ENCODE data around the gene CD47.

CD47 gene

DNA sequence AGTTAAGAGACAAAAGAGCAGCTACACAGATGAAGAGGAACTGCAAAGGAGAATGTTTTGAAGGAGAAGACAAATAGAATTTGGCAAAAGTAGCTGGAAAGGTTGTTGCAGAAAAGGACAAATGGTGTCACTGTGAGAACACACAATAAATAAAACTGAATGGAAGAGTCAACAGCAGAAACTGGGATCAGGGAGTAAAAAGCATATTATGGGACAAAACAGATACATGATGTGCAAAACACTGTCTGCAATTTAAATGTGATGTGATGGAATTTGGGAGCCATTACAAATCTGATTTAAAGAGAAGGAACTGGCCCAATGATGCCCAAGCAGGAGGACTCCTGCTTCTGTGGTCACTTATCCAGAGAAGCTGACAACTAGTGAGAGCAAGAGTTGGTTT is 46.1 kb downstream of the CD47 start:
- Histone ChIP-seq H4K20me1 (no peaks in the 10 kb centered on the region), H3K4me2 (no peak overlapping the region), H3K36me3 (peaks cover 65% of the 10 kb centered on the region), H3K27ac (no peak overlapping the region), H3K4me1 (no peaks in the 10 kb centered on the region), H3K9ac (no peak overlapping the region), H3K9me3 (no peaks in the 10 kb centered on the region), H3K4me3 (no peak overlapping the region), H3K27me3 (no peaks in the 10 kb centered on the region)
- no peak for TF ChIP-seq Cebpa-rat (IDR thresholded peaks at IDR 0.05)

DNA sequence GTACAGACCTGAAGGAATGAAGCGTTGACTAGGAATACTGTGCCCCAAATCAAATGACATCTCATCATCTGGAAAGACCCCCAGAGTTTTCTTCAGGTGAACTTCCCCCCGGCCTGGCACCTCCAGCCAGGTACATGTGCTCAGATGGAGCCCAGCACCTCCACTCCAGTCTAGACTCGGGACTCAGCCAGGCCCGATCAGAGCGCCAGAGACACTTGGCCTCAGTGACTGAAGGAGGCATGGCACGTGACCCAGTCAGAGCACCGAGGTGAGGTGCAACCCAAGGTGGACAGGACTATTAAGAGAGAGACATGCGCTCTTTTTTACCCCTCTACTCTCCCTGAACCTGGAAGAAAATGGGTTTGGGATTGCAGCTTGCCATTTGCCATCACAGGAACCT is 48.5 kb downstream of the CD47 start:
- H3K4me3 ChIP-seq, result no peak overlapping the region
- peaks cover 53% of the 10 kb centered on the region for H3K36me3 ChIP-seq
- no peak for TF ChIP-seq Cebpa-rat (IDR thresholded peaks at IDR 0.05)
- no peak overlapping the region for H3K9ac ChIP-seq
- no peaks in the 10 kb centered on the region for H3K9me3 ChIP-seq
- no peaks in the 10 kb centered on the region for H3K27me3 ChIP-seq
- H3K27ac ChIP-seq, result no peak overlapping the region
- no peaks in the 10 kb centered on the region for H4K20me1 ChIP-seq
- no peak overlapping the region for H3K4me2 ChIP-seq
- H3K4me1 ChIP-seq, result no peaks in the 10 kb centered on the region

GRCh38 chr3:108041253-108041652 is 49.6 kb downstream of the CD47 start:
- Histone ChIP-seq H3K36me3 (peaks cover 42% of the 10 kb centered on the region), H3K4me3 (no peak overlapping the region), H3K27me3 (no peaks in the 10 kb centered on the region), H3K4me1 (peaks cover 3% of the 10 kb centered on the region), H3K4me2 (no peak overlapping the region), H3K9ac (no peak overlapping the region), H3K27ac (no peak overlapping the region), H4K20me1 (no peaks in the 10 kb centered on the region), H3K9me3 (no peaks in the 10 kb centered on the region)
- no peak for TF ChIP-seq Cebpa-rat (IDR thresholded peaks at IDR 0.05)

GRCh38 chr3:108037770-108038169 is 53.1 kb downstream of the CD47 start:
- H3K27me3 ChIP-seq, result no peaks in the 10 kb centered on the region
- no peak overlapping the region for H3K4me2 ChIP-seq
- H3K27ac ChIP-seq, result no peak overlapping the region
- H3K9ac ChIP-seq, result no peak overlapping the region
- H3K9me3 ChIP-seq, result no peaks in the 10 kb centered on the region
- peaks cover 12% of the 10 kb centered on the region for H3K4me1 ChIP-seq
- no peaks in the 10 kb centered on the region for H4K20me1 ChIP-seq
- H3K36me3 ChIP-seq, result peaks cover 28% of the 10 kb centered on the region
- TF ChIP-seq Cebpa-rat (IDR thresholded peaks at IDR 0.05), result no peak
- no peak overlapping the region for H3K4me3 ChIP-seq

- no peaks in the 10 kb centered on the region for H4K20me1 ChIP-seq
- no peaks in the 10 kb centered on the region for H3K9me3 ChIP-seq
- no peak overlapping the region for H3K4me3 ChIP-seq
- H3K27me3 ChIP-seq, result no peaks in the 10 kb centered on the region
- no peak overlapping the region for H3K9ac ChIP-seq
- H3K36me3 ChIP-seq, result peaks cover 22% of the 10 kb centered on the region
- no peak overlapping the region for H3K4me2 ChIP-seq
- H3K27ac ChIP-seq, result no peak overlapping the region
- TF ChIP-seq Cebpa-rat (IDR thresholded peaks at IDR 0.05), result no peak
- H3K4me1 ChIP-seq, result peaks cover 12% of the 10 kb centered on the region
Measured at GRCh38 chr3:108036984-108037741, 53.7 kb downstream of the CD47 start.

DNA sequence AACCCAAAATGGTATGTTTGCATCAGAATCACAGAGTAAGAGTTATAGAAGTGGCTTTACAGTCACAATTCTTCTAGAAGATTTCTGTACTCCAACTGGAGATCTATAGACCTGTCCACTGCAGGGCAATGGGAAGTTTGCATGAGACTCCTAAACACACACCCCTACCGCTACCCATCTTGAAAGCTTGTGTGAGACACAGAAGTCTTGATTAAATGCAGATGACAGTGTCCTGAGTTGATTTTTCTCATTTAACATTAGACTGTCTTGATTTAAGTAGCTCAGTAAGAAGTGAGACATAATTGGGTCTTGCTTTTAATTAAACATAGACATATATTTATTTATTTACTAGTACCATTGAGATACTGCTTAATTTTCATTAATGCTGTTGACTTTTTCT is 54.4 kb downstream of the CD47 start:
- no peak overlapping the region for H3K4me2 ChIP-seq
- H3K9me3 ChIP-seq, result no peaks in the 10 kb centered on the region
- H3K4me1 ChIP-seq, result peaks cover 12% of the 10 kb centered on the region
- H3K4me3 ChIP-seq, result no peak overlapping the region
- TF ChIP-seq Cebpa-rat (IDR thresholded peaks at IDR 0.05), result no peak
- no peaks in the 10 kb centered on the region for H4K20me1 ChIP-seq
- H3K27me3 ChIP-seq, result no peaks in the 10 kb centered on the region
- peaks cover 14% of the 10 kb centered on the region for H3K36me3 ChIP-seq
- H3K27ac ChIP-seq, result no peak overlapping the region
- H3K9ac ChIP-seq, result no peak overlapping the region

- no peaks in the 10 kb centered on the region for H4K20me1 ChIP-seq
- H3K36me3 ChIP-seq, result peaks cover 9% of the 10 kb centered on the region
- peak overlapping the region; percentile 60 for H3K4me2 ChIP-seq
- H3K4me1 ChIP-seq, result peaks cover 12% of the 10 kb centered on the region
- no peak overlapping the region for H3K9ac ChIP-seq
- no peak overlapping the region for H3K4me3 ChIP-seq
- TF ChIP-seq Cebpa-rat (IDR thresholded peaks at IDR 0.05), result no peak
- no peaks in the 10 kb centered on the region for H3K9me3 ChIP-seq
- no peaks in the 10 kb centered on the region for H3K27me3 ChIP-seq
- no peak overlapping the region for H3K27ac ChIP-seq
Measured at GRCh38 chr3:108035751-108036150, 55.1 kb downstream of the CD47 start.

DNA sequence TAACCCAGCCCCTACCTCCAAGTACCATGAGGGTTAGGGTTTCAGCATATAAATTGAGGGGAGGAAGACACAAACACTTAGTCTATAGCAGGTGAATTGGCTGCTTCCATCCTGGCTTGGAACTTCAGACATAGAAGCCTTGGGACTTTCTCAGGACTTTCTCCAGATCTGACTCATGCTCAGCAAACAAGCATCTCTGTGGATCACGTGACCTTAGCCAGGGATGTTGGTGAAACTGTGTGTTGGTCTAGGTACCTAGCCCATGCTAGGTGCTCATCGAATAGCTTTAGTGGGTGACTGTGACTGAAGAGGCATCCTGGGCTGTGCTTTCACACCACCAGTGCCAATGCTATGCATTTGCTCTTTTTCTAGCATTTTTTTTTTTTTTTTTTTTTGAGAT is 58.9 kb downstream of the CD47 start:
- TF ChIP-seq Cebpa-rat (IDR thresholded peaks at IDR 0.05), result no peak
- H3K9ac ChIP-seq, result no peak overlapping the region
- H3K4me3 ChIP-seq, result no peak overlapping the region
- no peaks in the 10 kb centered on the region for H3K27me3 ChIP-seq
- H3K4me2 ChIP-seq, result no peak overlapping the region
- no peaks in the 10 kb centered on the region; the same call in 1 of the 2 replicates for H3K9me3 ChIP-seq
- H3K4me1 ChIP-seq, result peaks cover 12% of the 10 kb centered on the region
- no peak overlapping the region for H3K27ac ChIP-seq
- H3K36me3 ChIP-seq, result no peaks in the 10 kb centered on the region
- no peaks in the 10 kb centered on the region for H4K20me1 ChIP-seq

- no peaks in the 10 kb centered on the region for H3K27me3 ChIP-seq
- no peaks in the 10 kb centered on the region; the same call in 1 of the 2 replicates for H3K9me3 ChIP-seq
- H3K4me3 ChIP-seq, result no peak overlapping the region
- H3K36me3 ChIP-seq, result no peaks in the 10 kb centered on the region
- no peaks in the 10 kb centered on the region for H4K20me1 ChIP-seq
- no peak for TF ChIP-seq Cebpa-rat (IDR thresholded peaks at IDR 0.05)
- H3K9ac ChIP-seq, result no peak overlapping the region
- no peak overlapping the region for H3K4me2 ChIP-seq
- H3K27ac ChIP-seq, result no peak overlapping the region
- peaks cover 6% of the 10 kb centered on the region for H3K4me1 ChIP-seq
Measured at GRCh38 chr3:108030960-108031359, 59.9 kb downstream of the CD47 start.

DNA sequence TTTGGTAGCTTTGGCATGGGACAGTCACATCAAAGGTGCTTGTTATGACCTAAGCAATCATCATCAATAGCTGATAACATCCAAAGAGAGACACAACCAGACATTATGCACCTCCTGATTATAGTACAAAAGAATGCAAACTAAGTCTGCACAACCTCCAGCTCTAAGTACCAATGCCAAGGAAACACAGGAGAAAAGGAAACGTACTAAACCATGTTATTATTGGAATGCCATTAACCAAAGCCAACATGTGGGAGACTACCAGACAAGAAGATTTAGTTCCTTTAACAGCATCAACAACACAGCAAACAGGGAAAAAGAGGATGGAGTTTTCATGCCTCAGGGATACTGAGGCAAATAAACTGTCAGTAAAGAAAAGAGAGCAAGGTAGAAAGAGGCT is 61.4 kb downstream of the CD47 start:
- no peak for TF ChIP-seq Cebpa-rat (IDR thresholded peaks at IDR 0.05)
- Histone ChIP-seq H3K4me3 (no peak overlapping the region), H3K36me3 (no peaks in the 10 kb centered on the region), H3K27me3 (no peaks in the 10 kb centered on the region), H3K9ac (no peak overlapping the region), H3K4me2 (no peak overlapping the region), H3K4me1 (no peaks in the 10 kb centered on the region), H3K9me3 (no peaks in the 10 kb centered on the region; the same call in 1 of the 2 replicates), H3K27ac (no peak overlapping the region), H4K20me1 (no peaks in the 10 kb centered on the region)
